Measurements from ENCODE around the gene IL10RA. TPM values are rescaled to one million over a fixed set of nuclear protein-coding genes. Genes with fewer than 3 reads are reported as not detected.
"Not testable (repeated sequence)": the region's sequence is repeated elsewhere in the genome, so short reads cannot be mapped to it uniquely, and the experiment has no call there.

IL10RA gene
- total RNA-seq, 1 experiment from 2014 or later = 1.7 TPM

- ChIA-PET RAD21 (ENCODE audit: low non-redundant PET in 1 of 2, low total read pairs in 2 of 2, uncharacterized antibody in 2 of 2, unreplicated experiment in 2 of 2) (no interaction called here), POLR2A (no interaction called here), CTCF (no interaction called here)
- BruUV-seq (replicated peaks) = no TSS peak
- Histone ChIP-seq H3K4me3 (replicated peaks in 1 of 2; ENCODE audit: low read depth in 1 of 2, low read length in 2 of 2) (no peak overlapping the region), H3K9me2 (ENCODE audit: insufficient read depth) (no peaks in the 10 kb centered on the region), H3K27ac (ENCODE audit: low read depth, low read length) (no peak overlapping the region), H3K27me3 (ENCODE audit: insufficient read depth, low read length) (0 out of 2 replicates have a peak, but pooled peaks cover 5% of the 10 kb centered on the region), H3K9me3 (ENCODE audit: control insufficient read depth in 1 of 2, insufficient read depth in 1 of 2, low read depth in 1 of 2, low read length in 2 of 2) (no peaks in the 10 kb centered on the region), H3K79me2 (ENCODE audit: insufficient read depth, low read length) (no peaks in the 10 kb centered on the region), H3K4me2 (ENCODE audit: low read length) (no peak overlapping the region), H3K36me3 (ENCODE audit: control insufficient read depth in 1 of 2, insufficient read depth in 2 of 2, low read length in 2 of 2) (no peaks in the 10 kb centered on the region), H2AFZ (ENCODE audit: low read depth, low read length, poor library complexity, severe bottlenecking) (no peak overlapping the region), H3K9ac (ENCODE audit: low read length) (no peak overlapping the region), H3K4me1 (ENCODE audit: control insufficient read depth in 1 of 2, insufficient read depth in 2 of 2, low read length in 2 of 2) (no peaks in the 10 kb centered on the region), H4K20me1 (ENCODE audit: insufficient read depth) (no peaks in the 10 kb centered on the region)
- DNase-seq (ENCODE audit: low read depth, low spot score) (no peak), ATAC-seq (no peak)
- no peak for TF ChIP-seq YY1 (IDR thresholded peaks at IDR 0.05; ENCODE audit: extremely low read depth, insufficient replicate concordance, low read depth, low read length)
- TF ChIP-seq, protein P1, sequence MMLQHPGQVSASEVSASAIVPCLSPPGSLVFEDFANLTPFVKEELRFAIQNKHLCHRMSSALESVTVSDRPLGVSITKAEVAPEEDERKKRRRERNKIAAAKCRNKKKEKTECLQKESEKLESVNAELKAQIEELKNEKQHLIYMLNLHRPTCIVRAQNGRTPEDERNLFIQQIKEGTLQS (IDR thresholded peaks at IDR 0.05) = no peak
- TF ChIP-seq SP1 (IDR thresholded peaks at IDR 0.05; ENCODE audit: low read depth) = no peak
- TF ChIP-seq POLR2AphosphoS5 (IDR thresholded peaks at IDR 0.05; ENCODE audit: low read depth, low read length) = no peak
- no peak for TF ChIP-seq ELF1 (IDR thresholded peaks at IDR 0.05; ENCODE audit: borderline replicate concordance, low read depth)
- no peak for TF ChIP-seq MAX (IDR thresholded peaks at IDR 0.05)
- TF ChIP-seq ZFX (IDR thresholded peaks at IDR 0.05) = no peak
- TF ChIP-seq SRF (IDR thresholded peaks at IDR 0.05; ENCODE audit: low read depth) = no peak
- TF ChIP-seq, protein P2, sequence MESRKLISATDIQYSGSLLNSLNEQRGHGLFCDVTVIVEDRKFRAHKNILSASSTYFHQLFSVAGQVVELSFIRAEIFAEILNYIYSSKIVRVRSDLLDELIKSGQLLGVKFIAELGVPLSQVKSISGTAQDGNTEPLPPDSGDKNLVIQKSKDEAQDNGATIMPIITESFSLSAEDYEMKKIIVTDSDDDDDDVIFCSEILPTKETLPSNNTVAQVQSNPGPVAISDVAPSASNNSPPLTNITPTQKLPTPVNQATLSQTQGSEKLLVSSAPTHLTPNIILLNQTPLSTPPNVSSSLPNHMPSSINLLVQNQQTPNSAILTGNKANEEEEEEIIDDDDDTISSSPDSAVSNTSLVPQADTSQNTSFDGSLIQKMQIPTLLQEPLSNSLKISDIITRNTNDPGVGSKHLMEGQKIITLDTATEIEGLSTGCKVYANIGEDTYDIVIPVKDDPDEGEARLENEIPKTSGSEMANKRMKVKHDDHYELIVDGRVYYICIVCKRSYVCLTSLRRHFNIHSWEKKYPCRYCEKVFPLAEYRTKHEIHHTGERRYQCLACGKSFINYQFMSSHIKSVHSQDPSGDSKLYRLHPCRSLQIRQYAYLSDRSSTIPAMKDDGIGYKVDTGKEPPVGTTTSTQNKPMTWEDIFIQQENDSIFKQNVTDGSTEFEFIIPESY (IDR thresholded peaks at IDR 0.05; ENCODE audit: extremely low read depth, insufficient replicate concordance, low read length) = no peak
- no peak for TF ChIP-seq CTCF (IDR thresholded peaks at IDR 0.05 in 2 of 3, conservative IDR thresholded peaks at IDR 0.05 in 1 of 3; ENCODE audit: borderline replicate concordance in 1 of 3, insufficient read depth in 1 of 3, low read depth in 2 of 3, low read length in 2 of 3)
- TF ChIP-seq FOSL1 (IDR thresholded peaks at IDR 0.05; ENCODE audit: low read depth) = no peak
- TF ChIP-seq CEBPB (IDR thresholded peaks at IDR 0.05; ENCODE audit: low read depth) = no peak
- intact Hi-C loops (cut with micrococcal nuclease) = no loop called here
These were observed 9.2 kb upstream of the IL10RA start for GRCh38 chr11:117977029-117977428.

GRCh38 chr11:117977612-117978264 is 8.5 kb upstream of the IL10RA start:
- H2AFZ ChIP-seq (ENCODE audit: low read depth, low read length, poor library complexity, severe bottlenecking); H3K9ac ChIP-seq (ENCODE audit: low read length); H3K27ac ChIP-seq (ENCODE audit: low read depth, low read length); BruUV-seq (replicated peaks); H3K9me2 ChIP-seq (ENCODE audit: insufficient read depth); H3K36me3 ChIP-seq (ENCODE audit: control insufficient read depth in 1 of 2, insufficient read depth in 2 of 2, low read length in 2 of 2); H3K27me3 ChIP-seq (ENCODE audit: insufficient read depth, low read length); H3K4me3 ChIP-seq (replicated peaks in 1 of 2; ENCODE audit: low read depth in 1 of 2, low read length in 2 of 2); intact Hi-C loops (cut with micrococcal nuclease); H3K4me1 ChIP-seq (ENCODE audit: control insufficient read depth in 1 of 2, insufficient read depth in 2 of 2, low read length in 2 of 2); H3K4me2 ChIP-seq (ENCODE audit: low read length); H4K20me1 ChIP-seq (ENCODE audit: insufficient read depth); RAD21 ChIA-PET (ENCODE audit: low non-redundant PET in 1 of 2, low total read pairs in 2 of 2, uncharacterized antibody in 2 of 2, unreplicated experiment in 2 of 2); DNase-seq (ENCODE audit: low read depth, low spot score); H3K79me2 ChIP-seq (ENCODE audit: insufficient read depth, low read length); POLR2A ChIA-PET; H3K9me3 ChIP-seq (ENCODE audit: control insufficient read depth in 1 of 2, insufficient read depth in 1 of 2, low read depth in 1 of 2, low read length in 2 of 2); ATAC-seq: not testable (repeated sequence)
- CTCF ChIA-PET = interaction anchor here (1.4 kb wide), 1 partner anchor 31 kb away, joined by 4 read pairs; no protein-coding TSS in a partner anchor

Measured in HCT116 (cell line).